HAP-1 (cell line): Measurements from ENCODE around the gene NFATC1.

ENCODE experiments used
- DNase-seq, 2 experiments: peaks; one replicate each; pipeline ENCODE4 v3.0.0-alpha.2; 2016 to 2020; ENCODE audit warnings: low spot score in 2 of 2
- H3K27me3 ChIP-seq: fragments of 250-450 bp; sonication (Bioruptor Pico); 2 replicates; pipeline ENCODE4 v1.5.1; 2020; ENCODE audit warnings: low read depth, mild to moderate bottlenecking, moderate library complexity
- H3K36me3 ChIP-seq: fragments of 250-450 bp; sonication (Bioruptor Pico); replicated peaks from 2 replicates; pipeline ENCODE4 v1.5.1; 2020; ENCODE audit warnings: mild to moderate bottlenecking
- H3K4me1 ChIP-seq: fragments of 250-450 bp; sonication (Bioruptor Pico); 2 replicates; pipeline ENCODE4 v1.5.1; 2020; ENCODE audit warnings: mild to moderate bottlenecking
- H3K4me3 ChIP-seq: fragments of 250-450 bp; sonication (Bioruptor Pico); 2 replicates; pipeline ENCODE4 v1.5.1; 2020; ENCODE audit warnings: mild to moderate bottlenecking, moderate library complexity
- H3K9me3 ChIP-seq: fragments of 250-450 bp; sonication (Bioruptor Pico); 2 replicates; pipeline ENCODE4 v1.5.1; 2020; ENCODE audit warnings: mild to moderate bottlenecking, moderate library complexity
- in situ Hi-C: fragments of 300-500 bp; cut with MboI; formaldehyde crosslinking; loops from 3 replicates; pipeline ENCODE4 v1.14.3; 2020; ENCODE audit warnings: low sequenced_read_pairs, inconsistent platforms, mixed read lengths

The NFATC1 gene

GRCh38 chr18:79511671-79512301 lies 116.1 kb downstream of the NFATC1 start:
- Histone ChIP-seq H3K36me3 (no peaks in the 10 kb centered on the region), H3K4me3 (no peak overlapping the region), H3K4me1 (no peaks in the 10 kb centered on the region), H3K9me3 (no peaks in the 10 kb centered on the region), H3K27me3 (no peaks in the 10 kb centered on the region)
- DNase-seq = peak in 1 of 2 experiments; percentile 3
- in situ Hi-C loops = no loop called here

- no peak overlapping the region for H3K4me3 ChIP-seq
- H3K27me3 ChIP-seq = no peaks in the 10 kb centered on the region
- H3K36me3 ChIP-seq = no peaks in the 10 kb centered on the region
- H3K9me3 ChIP-seq = no peaks in the 10 kb centered on the region
- DNase-seq = peak in 1 of 2 experiments; percentile 6
- in situ Hi-C loops = no loop called here
- no peaks in the 10 kb centered on the region for H3K4me1 ChIP-seq
Observed at GRCh38 chr18:79512461-79513380, 117.0 kb downstream of the NFATC1 start.

DNA sequence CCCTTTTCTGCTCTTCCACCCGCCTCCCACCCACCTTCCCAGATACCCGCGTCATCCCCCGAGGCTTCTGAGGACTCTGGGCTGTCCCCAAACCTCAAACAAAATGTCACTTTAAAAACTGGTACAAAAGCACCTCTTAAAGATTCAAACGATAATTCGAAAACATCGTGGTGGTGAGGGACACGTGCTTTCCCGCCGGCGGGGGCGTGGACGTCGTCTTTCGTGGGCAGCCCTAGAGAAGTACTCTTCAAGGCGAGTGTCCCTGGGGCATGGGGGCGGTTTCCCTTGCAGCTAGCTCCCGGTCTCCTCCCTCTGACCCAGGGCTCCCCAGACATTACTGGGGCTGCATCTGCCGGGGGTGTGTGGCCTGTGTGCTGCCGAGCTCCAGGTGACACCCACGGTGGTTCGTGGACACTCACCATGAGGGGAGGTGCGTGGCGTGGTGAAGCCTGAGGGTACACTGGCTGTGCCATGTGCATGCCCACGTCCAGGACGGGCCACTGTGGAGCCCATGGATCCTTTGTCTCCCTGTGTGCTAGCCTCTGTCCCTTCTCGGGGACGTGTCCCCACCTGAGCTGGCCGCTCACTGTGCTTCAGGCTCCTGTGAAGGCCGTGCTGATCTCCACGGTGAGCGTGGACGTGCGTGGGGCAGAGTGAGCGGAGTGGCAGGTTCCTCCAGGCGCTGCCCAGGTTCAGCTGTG lies 117.8 kb downstream of the NFATC1 start:
- H3K4me1 ChIP-seq = no peaks in the 10 kb centered on the region
- DNase-seq = peak in 1 of 2 experiments; percentile 4
- H3K9me3 ChIP-seq = no peaks in the 10 kb centered on the region
- H3K36me3 ChIP-seq = no peaks in the 10 kb centered on the region
- no peaks in the 10 kb centered on the region for H3K27me3 ChIP-seq
- no peak overlapping the region for H3K4me3 ChIP-seq
- in situ Hi-C loops = no loop called here

DNA sequence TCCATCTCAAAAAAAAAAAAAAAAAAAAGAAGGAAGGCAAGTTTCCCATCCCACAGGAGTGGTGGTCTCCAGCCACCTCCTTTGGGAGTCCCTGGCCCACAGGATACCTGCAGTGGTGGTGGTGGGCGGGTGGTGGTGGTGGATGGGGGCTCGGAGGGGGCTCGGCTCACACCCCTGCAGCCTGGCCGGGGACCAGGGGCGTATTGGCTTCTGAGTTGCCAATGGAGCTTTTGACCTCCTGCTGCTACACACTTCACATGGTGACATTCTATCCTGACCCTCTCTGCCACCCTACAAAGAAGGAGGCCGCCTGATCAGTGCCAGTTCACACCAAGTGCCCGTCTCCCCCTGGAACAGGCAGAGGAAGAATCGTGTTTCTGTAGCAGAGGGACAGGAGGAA lies 119.6 kb downstream of the NFATC1 start:
- no peaks in the 10 kb centered on the region for H3K36me3 ChIP-seq
- no peak overlapping the region for H3K4me3 ChIP-seq
- no peaks in the 10 kb centered on the region for H3K9me3 ChIP-seq
- in situ Hi-C loops = no loop called here
- H3K4me1 ChIP-seq = no peaks in the 10 kb centered on the region
- DNase-seq = no peak
- H3K27me3 ChIP-seq = no peaks in the 10 kb centered on the region

DNA sequence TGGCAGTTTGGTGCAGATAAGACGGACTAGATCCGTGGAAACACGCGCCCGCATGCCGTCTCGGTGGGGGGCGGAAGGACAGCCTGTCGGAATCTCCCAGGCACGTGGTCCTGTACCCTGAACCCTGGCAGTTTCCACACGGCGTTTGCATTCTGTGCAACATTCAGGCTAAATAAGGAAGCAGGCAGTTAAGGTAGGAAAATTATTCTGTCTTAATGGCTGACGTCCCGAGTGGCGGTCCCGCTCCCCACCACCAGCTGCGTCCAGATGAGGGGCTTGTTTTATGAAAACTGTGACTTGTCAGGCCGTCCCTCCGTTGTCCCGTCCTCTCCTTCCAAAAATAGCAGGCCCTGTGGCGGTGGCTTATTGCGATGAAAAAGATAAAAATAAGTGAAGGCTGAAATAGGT lies 120.2 kb downstream of the NFATC1 start:
- Histone ChIP-seq H3K27me3 (no peaks in the 10 kb centered on the region), H3K36me3 (no peaks in the 10 kb centered on the region), H3K9me3 (no peaks in the 10 kb centered on the region), H3K4me1 (no peaks in the 10 kb centered on the region), H3K4me3 (no peak overlapping the region)
- in situ Hi-C loops = no loop called here
- peak in 1 of 2 experiments; percentile 2 for DNase-seq

- H3K4me3 ChIP-seq = no peak overlapping the region
Observed at GRCh38 chr18:79516441-79516931, 120.8 kb downstream of the NFATC1 start.

GRCh38 chr18:79517341-79517740 lies 121.6 kb downstream of the NFATC1 start:
- H3K36me3 ChIP-seq = no peaks in the 10 kb centered on the region
- H3K9me3 ChIP-seq = no peaks in the 10 kb centered on the region
- no peak overlapping the region for H3K4me3 ChIP-seq
- no peak for DNase-seq
- no peaks in the 10 kb centered on the region for H3K4me1 ChIP-seq
- in situ Hi-C loops = no loop called here
- H3K27me3 ChIP-seq = no peaks in the 10 kb centered on the region

More at GRCh38 chr18:79516441-79516931, 120.8 kb downstream of the NFATC1 start:
- Histone ChIP-seq H3K9me3 (no peaks in the 10 kb centered on the region), H3K36me3 (no peaks in the 10 kb centered on the region), H3K4me1 (no peaks in the 10 kb centered on the region), H3K27me3 (no peaks in the 10 kb centered on the region)
- no peak for DNase-seq
- in situ Hi-C loops = no loop called here

DNA sequence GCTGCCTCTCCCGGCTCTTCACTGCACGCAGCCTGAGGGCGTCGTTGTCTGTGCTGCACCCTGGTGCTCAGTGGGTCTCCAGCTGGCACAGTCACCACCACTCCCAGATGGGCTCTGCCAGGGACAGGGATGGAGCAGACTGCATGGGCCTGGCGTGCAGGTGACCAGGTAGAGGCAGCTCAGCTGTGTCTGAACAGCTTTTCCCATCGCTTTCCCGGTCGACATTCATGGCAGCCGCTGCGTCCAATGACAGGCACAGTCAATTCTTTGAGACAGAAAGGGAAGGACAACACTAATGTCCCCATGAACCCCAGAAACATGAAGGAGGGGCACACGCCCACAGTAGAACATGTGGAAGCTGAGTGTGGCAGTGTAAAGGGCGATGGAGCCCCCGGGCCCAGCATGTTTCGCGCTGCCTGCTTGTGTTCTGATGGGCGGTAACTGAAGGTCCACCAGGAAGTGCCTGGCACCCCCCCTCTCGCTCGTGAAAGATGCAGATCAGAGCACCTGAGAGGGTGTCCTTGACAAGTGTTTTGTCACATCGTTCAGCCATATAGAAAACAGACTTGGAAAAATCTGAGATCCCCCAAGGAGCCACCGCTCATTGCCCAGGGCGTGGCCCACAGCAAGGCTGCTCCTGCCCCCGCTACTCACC lies 122.4 kb downstream of the NFATC1 start:
- Histone ChIP-seq H3K4me3 (no peak overlapping the region), H3K4me1 (no peaks in the 10 kb centered on the region), H3K9me3 (no peaks in the 10 kb centered on the region), H3K27me3 (no peaks in the 10 kb centered on the region), H3K36me3 (no peaks in the 10 kb centered on the region)
- in situ Hi-C loops = no loop called here
- DNase-seq = peak in 1 of 2 experiments; percentile 6

GRCh38 chr18:79518683-79519128 lies 123.0 kb downstream of the NFATC1 start:
- H3K9me3 ChIP-seq = no peaks in the 10 kb centered on the region
- no peak overlapping the region for H3K4me3 ChIP-seq
- no peaks in the 10 kb centered on the region for H3K27me3 ChIP-seq
- H3K4me1 ChIP-seq = no peaks in the 10 kb centered on the region
- in situ Hi-C loops = no loop called here
- no peaks in the 10 kb centered on the region for H3K36me3 ChIP-seq
- no peak for DNase-seq

DNA sequence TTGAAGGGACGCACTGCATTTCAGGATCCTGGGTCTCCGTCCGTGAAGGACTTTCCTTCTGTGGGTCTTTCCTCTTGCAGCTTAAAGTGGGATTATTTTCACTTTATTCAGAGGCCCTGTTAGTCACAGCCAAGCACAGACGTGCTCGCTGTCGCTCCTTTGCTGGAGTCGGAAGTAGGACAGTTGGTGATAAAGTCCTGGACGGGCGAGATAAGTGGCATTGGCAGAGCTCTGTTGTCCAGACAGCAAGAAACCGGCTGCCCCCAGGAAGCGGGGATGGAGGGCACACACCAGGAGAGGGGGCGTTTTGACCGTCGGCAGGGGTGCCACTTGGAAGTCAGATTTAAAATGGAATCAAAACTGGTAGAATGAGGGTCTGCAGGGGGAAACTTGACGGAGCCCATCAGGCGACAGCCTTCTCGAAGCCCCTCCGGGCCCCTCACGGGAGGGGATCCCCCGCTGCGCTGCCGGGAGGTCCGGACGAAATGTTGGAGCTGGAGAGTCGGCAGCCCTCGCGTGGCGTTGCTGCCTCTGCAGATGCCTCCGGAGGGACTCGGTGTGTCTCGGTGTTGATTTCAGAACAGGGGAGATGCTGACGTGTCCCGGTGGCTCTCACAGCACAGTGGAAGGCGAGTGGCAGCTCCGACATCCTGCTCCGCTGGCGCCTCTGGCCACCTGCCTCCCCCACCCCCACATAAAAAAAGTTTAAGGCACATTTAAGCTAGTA lies 124.2 kb downstream of the NFATC1 start:
- Histone ChIP-seq H3K4me3 (no peak overlapping the region), H3K4me1 (no peaks in the 10 kb centered on the region), H3K9me3 (no peaks in the 10 kb centered on the region), H3K36me3 (no peaks in the 10 kb centered on the region), H3K27me3 (no peaks in the 10 kb centered on the region)
- in situ Hi-C loops = no loop called here
- DNase-seq = peak in 1 of 2 experiments; percentile 8

DNA sequence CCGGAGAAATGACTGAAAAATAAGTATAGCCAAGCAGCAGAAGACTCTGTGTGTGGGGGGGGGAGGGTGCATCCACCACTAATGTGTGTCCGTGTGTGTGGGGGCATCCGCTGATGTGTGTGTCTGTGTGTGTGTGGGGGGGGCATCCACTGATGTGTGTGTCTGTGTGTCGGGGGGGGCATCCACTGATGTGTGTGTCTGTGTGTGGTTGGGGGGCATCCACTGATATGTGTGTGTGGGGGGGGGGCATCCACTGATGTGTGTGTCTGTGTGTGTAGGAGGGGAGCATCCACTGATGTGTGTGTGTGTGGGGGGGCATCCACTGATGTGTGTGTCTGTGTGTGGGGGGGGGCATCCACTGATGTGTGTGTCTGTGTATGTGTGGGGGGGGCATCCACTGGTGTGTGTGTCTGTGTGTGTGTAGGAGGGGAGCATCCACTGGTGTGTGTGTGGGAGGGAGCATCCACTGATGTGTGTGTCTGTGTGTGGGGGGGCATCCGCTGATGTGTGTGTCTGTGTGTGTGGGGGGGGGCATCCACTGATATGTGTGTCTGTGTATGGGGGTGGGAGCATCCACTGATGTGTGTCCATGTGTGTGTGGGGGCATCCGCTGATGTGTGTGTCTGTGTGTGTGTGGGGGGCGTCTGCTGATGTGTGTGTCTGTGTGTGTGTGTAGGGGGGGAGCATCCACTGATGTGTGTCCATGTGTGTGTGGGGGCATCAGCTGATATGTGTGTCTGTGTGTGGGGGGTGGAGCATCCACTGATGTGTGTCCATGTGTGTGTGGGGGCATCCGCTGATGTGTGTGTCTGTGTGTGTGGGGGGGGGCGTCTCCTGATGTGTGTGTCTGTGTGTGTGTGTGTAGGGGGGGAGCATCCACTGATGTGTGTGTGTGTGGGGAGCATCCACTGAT lies 125.0 kb downstream of the NFATC1 start:
- H3K9me3 ChIP-seq = no peaks in the 10 kb centered on the region
- H3K27me3 ChIP-seq = no peaks in the 10 kb centered on the region
- H3K4me1 ChIP-seq = no peaks in the 10 kb centered on the region
- in situ Hi-C loops = no loop called here
- peak in 1 of 2 experiments; percentile 3 for DNase-seq
- no peaks in the 10 kb centered on the region for H3K36me3 ChIP-seq
- no peak overlapping the region for H3K4me3 ChIP-seq
